ENCODE measurements around the gene IL3.

DNA sequence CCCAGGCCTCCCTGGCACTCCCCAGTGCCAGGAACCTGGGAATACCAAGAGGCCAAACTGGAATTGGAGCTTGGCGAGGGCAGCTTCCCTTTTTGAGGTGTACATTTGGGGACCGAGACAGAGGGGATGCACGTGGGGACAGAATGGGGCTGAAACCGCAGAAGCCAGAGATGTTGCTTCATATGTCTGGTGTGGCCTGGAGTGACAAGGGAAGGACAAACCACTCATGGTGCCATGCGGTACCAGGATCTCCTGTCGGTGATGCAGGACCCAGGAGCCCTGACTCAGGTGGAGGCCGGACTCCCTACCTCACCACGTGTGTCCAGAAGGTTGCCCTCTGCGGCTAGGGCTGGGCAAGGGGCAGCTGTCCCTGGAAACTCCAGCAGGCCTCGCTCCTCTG is 9.1 kb downstream of the IL3 start:
- TF ChIP-seq EZH2phosphoT487 (IDR thresholded peaks at IDR 0.05; ENCODE audit: insufficient read depth, low read depth) (no peak), EZH2 (IDR thresholded peaks at IDR 0.05; ENCODE audit: insufficient read depth, poor library complexity, severe bottlenecking) (no peak)
